22Rv1 (cell line): ENCODE measurements around the gene TC2N.

Source experiments
- CTCF ChIP-seq: fragments of 450-650 bp; IDR thresholded peaks from 2 replicates; pipeline ENCODE4 v1.5.1; 2017; ENCODE audit warnings: mild to moderate bottlenecking
- ZFX ChIP-seq: fragments of 450-650 bp; IDR thresholded peaks from 2 replicates; pipeline ENCODE4 v1.6.1; 2017; ENCODE audit warnings: antibody characterized with exemption, borderline replicate concordance

GRCh38 chr14:91831337-91831736 lies 36.0 kb downstream of the TC2N start:
- TF ChIP-seq CTCF (no peak), ZFX (no peak)
